ENCODE data around the gene SLC9A6. TPM values are rescaled to one million over a fixed set of nuclear protein-coding genes. Genes with fewer than 3 reads are reported as not detected.

Gene SLC9A6
- total and polyA plus RNA-seq, 2 of the 13 experiments (the other 11 are each of a cell fraction or from before 2014, with no cell fraction given) = 3.9 to 8.0 TPM

DNA sequence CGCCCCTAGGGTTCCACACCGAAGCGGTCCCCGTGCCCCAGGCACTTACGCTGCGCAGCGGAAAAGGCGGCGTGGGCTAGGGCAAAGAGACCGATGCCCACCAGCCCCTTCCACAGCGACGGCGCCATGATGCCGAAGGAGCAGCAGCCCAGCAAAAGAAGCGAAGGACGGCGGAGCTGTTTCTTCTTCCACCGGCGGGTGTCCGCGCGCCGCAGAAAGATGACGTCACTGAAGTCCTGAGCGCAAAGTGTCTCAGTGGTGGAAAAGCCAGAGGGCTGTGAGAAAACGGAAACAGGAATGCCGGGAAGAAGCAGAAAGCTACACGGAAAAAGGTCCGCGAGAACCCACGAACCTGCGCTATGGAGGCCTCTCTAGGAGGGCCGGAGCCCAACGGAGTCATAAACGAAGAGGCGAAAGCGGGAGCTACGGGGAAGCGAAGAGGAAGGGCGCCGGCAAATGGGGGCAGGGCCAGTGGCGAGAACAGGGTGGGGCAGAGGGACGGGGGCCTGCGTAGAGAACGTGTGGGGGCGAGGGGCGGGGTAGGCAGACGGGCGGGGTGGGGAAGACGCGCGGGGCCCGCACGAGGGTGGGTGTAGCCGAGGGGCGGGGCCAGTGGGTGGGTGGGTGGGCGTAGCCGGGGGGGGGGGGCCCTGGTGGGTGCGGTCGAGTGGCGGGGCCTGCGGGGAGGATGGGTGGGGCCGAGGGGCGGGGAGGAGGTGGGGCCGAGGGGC is 11.5 kb upstream of the SLC9A6 start, which contains the start of gene MMGT1 (continued):
- TF ChIP-seq ZHX2 (IDR thresholded peaks at IDR 0.05; ENCODE audit: low read depth) (peak; percentile 44; the same call in 1 of the 2 replicates), ZHX2 (CRISPR knock-in tag; IDR thresholded peaks at IDR 0.05; ENCODE audit: borderline replicate concordance) (no peak), ETV5 (CRISPR knock-in tag; IDR thresholded peaks at IDR 0.05; ENCODE audit: borderline replicate concordance) (peak; percentile 26; the same call in 1 of the 2 replicates), HDAC1 (CRISPR knock-in tag; IDR thresholded peaks at IDR 0.05) (peak; percentile 71; the same call in 1 of the 2 replicates), SAP130 (CRISPR knock-in tag; IDR thresholded peaks at IDR 0.05; ENCODE audit: low read depth) (peak; percentile 82), TOE1 (CRISPR knock-in tag; IDR thresholded peaks at IDR 0.05) (no peak)
